Measurements from ENCODE around the gene HLA-DQB2.

DNA sequence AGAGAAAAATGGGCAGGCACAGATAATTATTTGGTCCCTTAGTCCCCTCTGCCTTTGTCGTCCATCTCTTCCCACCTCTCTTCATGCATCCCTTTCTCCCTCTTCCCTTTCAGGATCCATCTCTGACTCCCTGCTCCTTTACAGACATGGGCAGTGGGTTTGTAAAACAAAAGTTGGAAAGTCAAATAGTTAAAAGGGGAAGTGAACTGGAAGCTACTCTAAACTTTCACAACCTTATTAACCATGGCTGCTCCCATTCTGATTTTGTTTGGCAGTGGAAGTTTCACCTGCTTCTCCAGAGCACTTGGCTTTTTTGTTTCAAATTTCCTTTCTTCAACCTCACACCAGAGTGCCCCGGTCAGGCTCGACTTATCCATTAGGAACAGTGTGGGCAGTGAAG is 21.0 kb downstream of the HLA-DQB2 start:
- no peak for TF ChIP-seq POLR2A (IDR thresholded peaks at IDR 0.05)
- TF ChIP-seq, protein P1, sequence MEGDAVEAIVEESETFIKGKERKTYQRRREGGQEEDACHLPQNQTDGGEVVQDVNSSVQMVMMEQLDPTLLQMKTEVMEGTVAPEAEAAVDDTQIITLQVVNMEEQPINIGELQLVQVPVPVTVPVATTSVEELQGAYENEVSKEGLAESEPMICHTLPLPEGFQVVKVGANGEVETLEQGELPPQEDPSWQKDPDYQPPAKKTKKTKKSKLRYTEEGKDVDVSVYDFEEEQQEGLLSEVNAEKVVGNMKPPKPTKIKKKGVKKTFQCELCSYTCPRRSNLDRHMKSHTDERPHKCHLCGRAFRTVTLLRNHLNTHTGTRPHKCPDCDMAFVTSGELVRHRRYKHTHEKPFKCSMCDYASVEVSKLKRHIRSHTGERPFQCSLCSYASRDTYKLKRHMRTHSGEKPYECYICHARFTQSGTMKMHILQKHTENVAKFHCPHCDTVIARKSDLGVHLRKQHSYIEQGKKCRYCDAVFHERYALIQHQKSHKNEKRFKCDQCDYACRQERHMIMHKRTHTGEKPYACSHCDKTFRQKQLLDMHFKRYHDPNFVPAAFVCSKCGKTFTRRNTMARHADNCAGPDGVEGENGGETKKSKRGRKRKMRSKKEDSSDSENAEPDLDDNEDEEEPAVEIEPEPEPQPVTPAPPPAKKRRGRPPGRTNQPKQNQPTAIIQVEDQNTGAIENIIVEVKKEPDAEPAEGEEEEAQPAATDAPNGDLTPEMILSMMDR (IDR thresholded peaks at IDR 0.05): no peak
